GM23338 (cell line): ENCODE measurements around the gene CELSR1. TPM values are rescaled to one million over a fixed set of nuclear protein-coding genes. Genes with fewer than 3 reads are reported as not detected.

Experiments
- ATAC-seq: fragments of 200-7000 bp; cut with Tn5 transposase; 3 replicates; pipeline ENCODE4 v1.9.1; 2020
- DNase-seq: peaks from one replicate; pipeline ENCODE4 v3.0.0-alpha.2; 2015; ENCODE audit warnings: low spot score
- H2AFZ ChIP-seq: fragments of 200-600 bp; sonication (generic); 2 replicates; pipeline ENCODE4 v1.8.0; 2016; ENCODE audit warnings: antibody characterized with exemption, mild to moderate bottlenecking, moderate library complexity
- H3F3A ChIP-seq: fragments of 200-600 bp; sonication (generic); replicated peaks from 2 replicates; pipeline ENCODE4 v1.8.0; 2017; ENCODE audit warnings: antibody characterized with exemption, mixed run types, low read depth
- H3K27ac ChIP-seq: fragments of 200-600 bp; sonication (generic); 2 replicates; pipeline ENCODE4 v1.6.1; 2016; ENCODE audit warnings: low read depth
- H3K27me3 ChIP-seq: fragments of 200-600 bp; sonication (generic); 2 replicates; pipeline ENCODE4 v1.8.0; 2016; ENCODE audit warnings: mild to moderate bottlenecking, mixed run types, moderate library complexity; ENCODE audit not compliant: insufficient read depth
- H3K36me3 ChIP-seq: fragments of 200-600 bp; sonication (generic); 2 replicates; pipeline ENCODE4 v1.8.0; 2016; ENCODE audit warnings: mild to moderate bottlenecking; ENCODE audit not compliant: insufficient read depth
- H3K4me1 ChIP-seq: fragments of 200-600 bp; sonication (generic); 2 replicates; pipeline ENCODE4 v1.8.0; 2016; ENCODE audit warnings: mild to moderate bottlenecking, moderate library complexity; ENCODE audit not compliant: insufficient read depth
- H3K4me2 ChIP-seq: fragments of 200-600 bp; sonication (generic); 2 replicates; pipeline ENCODE4 v1.7.1; 2017; ENCODE audit warnings: mixed run types
- H3K4me3 ChIP-seq: fragments of 200-600 bp; sonication (generic); 2 replicates; pipeline ENCODE4 v1.6.1; 2016; ENCODE audit warnings: mixed run types
- H3K79me2 ChIP-seq: fragments of 200-600 bp; sonication (generic); replicated peaks from 2 replicates; pipeline ENCODE4 v1.8.0; 2017; ENCODE audit warnings: mild to moderate bottlenecking; ENCODE audit not compliant: insufficient read depth
- H3K9me2 ChIP-seq: fragments of 200-600 bp; sonication (generic); 2 replicates; pipeline ENCODE4 v1.8.0; 2017; ENCODE audit not compliant: insufficient read depth
- H4K20me1 ChIP-seq: fragments of 200-600 bp; sonication (generic); replicated peaks from 2 replicates; pipeline ENCODE4 v1.8.0; 2017; ENCODE audit warnings: mild to moderate bottlenecking; ENCODE audit not compliant: insufficient read depth
- H3K27ac Mint-ChIP-seq: 2 replicates; pipeline ENCODE4 v1.8.0; 2020; ENCODE audit warnings: inconsistent platforms, mild to moderate bottlenecking, moderate library complexity, mixed read lengths
- H3K27me3 Mint-ChIP-seq: 3 replicates; pipeline ENCODE4 v1.8.0; 2022; ENCODE audit warnings: low read depth, mild to moderate bottlenecking, moderate library complexity, mixed read lengths, inconsistent platforms; ENCODE audit not compliant: insufficient read depth, poor library complexity
- H3K36me3 Mint-ChIP-seq: 3 replicates; pipeline ENCODE4 v1.8.0; 2021; ENCODE audit warnings: low read depth, mild to moderate bottlenecking, inconsistent platforms, moderate library complexity, mixed read lengths
- H3K4me1 Mint-ChIP-seq: 3 replicates; pipeline ENCODE4 v1.8.0; 2020; ENCODE audit warnings: mild to moderate bottlenecking, inconsistent platforms, mixed read lengths
- H3K4me3 Mint-ChIP-seq: 3 replicates; pipeline ENCODE4 v1.8.0; 2021; ENCODE audit warnings: moderate library complexity, mild to moderate bottlenecking, inconsistent platforms, mixed read lengths
- H3K9me3 Mint-ChIP-seq: 3 replicates; pipeline ENCODE4 v1.8.0; 2020; ENCODE audit warnings: moderate library complexity, mild to moderate bottlenecking, inconsistent platforms, mixed read lengths
- CREB1 ChIP-seq: fragments of 250-450 bp; sonication (Bioruptor Pico); IDR thresholded peaks from 2 replicates; pipeline ENCODE4 v1.5.0; 2020; ENCODE audit warnings: low read depth, mild to moderate bottlenecking, moderate library complexity
- ETS1 ChIP-seq: IDR thresholded peaks from 2 replicates; pipeline ENCODE4 v1.6.1; 2016; ENCODE audit warnings: antibody characterized with exemption
- EZH2 ChIP-seq: fragments of 200-600 bp; sonication (generic); IDR thresholded peaks from one replicate; pipeline ENCODE4 v1.8.0; 2017; ENCODE audit warnings: antibody characterized with exemption, mild to moderate bottlenecking, low read depth; ENCODE audit not compliant: unreplicated experiment
- EZH2phosphoT487 ChIP-seq: fragments of 200-600 bp; sonication (generic); IDR thresholded peaks from one replicate; pipeline ENCODE4 v1.8.1; 2018; ENCODE audit warnings: antibody characterized with exemption; ENCODE audit not compliant: unreplicated experiment
- JUNB ChIP-seq: IDR thresholded peaks from one replicate; pipeline ENCODE4 v1.6.1; 2016; ENCODE audit warnings: antibody characterized with exemption; ENCODE audit not compliant: unreplicated experiment
- NANOG ChIP-seq: IDR thresholded peaks from 2 replicates; pipeline ENCODE4 v1.6.1; 2016; ENCODE audit warnings: antibody characterized with exemption, borderline replicate concordance
- POLR2AphosphoS5 ChIP-seq: IDR thresholded peaks from 2 replicates; pipeline ENCODE4 v1.6.1; 2016; ENCODE audit warnings: antibody characterized with exemption, low read depth
- REST ChIP-seq: IDR thresholded peaks from one replicate; pipeline ENCODE4 v1.6.1; 2018; ENCODE audit warnings: antibody characterized with exemption; ENCODE audit not compliant: unreplicated experiment
- STAT1 ChIP-seq: IDR thresholded peaks from one replicate; pipeline ENCODE4 v1.6.1; 2016; ENCODE audit warnings: antibody characterized with exemption; ENCODE audit not compliant: unreplicated experiment
- ZNF114 ChIP-seq: fragments of 250-450 bp; sonication (Bioruptor Pico); IDR thresholded peaks from 2 replicates; pipeline ENCODE4 v1.5.0; 2020; ENCODE audit warnings: mild to moderate bottlenecking, moderate library complexity
- ZNF331 ChIP-seq: fragments of 250-450 bp; sonication (Bioruptor Pico); IDR thresholded peaks from 2 replicates; pipeline ENCODE4 v1.5.0; 2020; ENCODE audit warnings: low read depth, mild to moderate bottlenecking, moderate library complexity
- polyA plus RNA-seq: library from polyadenylated mRNA; unstranded; fragments of >200 nt; fragmentation: Nextera tagmentation; extraction: Ambion mirVana; gene quantifications from 2 replicates; pipeline ENCODE4 v1.2.1, GENCODE V29; 2016
- total RNA-seq: library from RNA; depleted of rRNA; stranded (reverse); fragments of >200 nt; shearing (Covaris generic); gene quantifications from 2 replicates; pipeline ENCODE4 v1.2.3, GENCODE V29; 2014

CELSR1 gene
- total and polyA plus RNA-seq, 2 experiments from 2014 or later, result 4.8 to 20.4 TPM

GRCh38 chr22:46479046-46479445 is 58.4 kb downstream of the CELSR1 start (continued):
- no peak for TF ChIP-seq NANOG
- TF ChIP-seq EZH2phosphoT487, result no peak
- TF ChIP-seq ETS1, result no peak
- no peak for TF ChIP-seq REST
- TF ChIP-seq POLR2AphosphoS5, result no peak
- no peak for TF ChIP-seq STAT1
- TF ChIP-seq ZNF331 (CRISPR knock-in tag), result no peak
- TF ChIP-seq ZNF114, result no peak
- TF ChIP-seq EZH2, result no peak

GRCh38 chr22:46478083-46478551 is 59.3 kb downstream of the CELSR1 start:
- peaks cover 3% of the 10 kb centered on the region for H3K27me3 Mint-ChIP-seq
- H3K27me3 ChIP-seq, result no peaks in the 10 kb centered on the region
- no peak overlapping the region for H3K4me2 ChIP-seq
- no peaks in the 10 kb centered on the region for H3K9me2 ChIP-seq
- no peak overlapping the region for H2AFZ ChIP-seq
- no peak overlapping the region for H3K27ac Mint-ChIP-seq
- DNase-seq (no peak), ATAC-seq (no peak)
- no peaks in the 10 kb centered on the region for H3F3A ChIP-seq
- peaks cover 4% of the 10 kb centered on the region; the same call in 1 of the 2 replicates for H4K20me1 ChIP-seq
- H3K36me3 ChIP-seq, result no peaks in the 10 kb centered on the region
- peaks cover 10% of the 10 kb centered on the region for H3K4me1 Mint-ChIP-seq
- no peak overlapping the region for H3K4me3 Mint-ChIP-seq
- no peak overlapping the region for H3K27ac ChIP-seq
- peaks cover 13% of the 10 kb centered on the region for H3K9me3 Mint-ChIP-seq
- no peaks in the 10 kb centered on the region for H3K79me2 ChIP-seq
- H3K36me3 Mint-ChIP-seq, result peaks cover 10% of the 10 kb centered on the region
- H3K4me3 ChIP-seq, result no peak overlapping the region
- 0 out of 2 replicates have a peak, but pooled peaks cover 3% of the 10 kb centered on the region for H3K4me1 ChIP-seq
- TF ChIP-seq REST (no peak), CREB1 (no peak), STAT1 (no peak), ZNF331 (CRISPR knock-in tag) (no peak), EZH2 (no peak), ETS1 (no peak), JUNB (no peak), EZH2phosphoT487 (no peak), NANOG (no peak)
